G401 (cell line): ENCODE results near the gene DPYSL4. TPM values are rescaled to one million over a fixed set of nuclear protein-coding genes. Genes with fewer than 3 reads are reported as not detected.
A peak's percentile ranks its signal among the peaks of the same experiment; 100 is the strongest.

Experiments used
- DNase-seq: peaks from one replicate; pipeline ENCODE4 v3.0.0-alpha.2; 2015; ENCODE audit warnings: low spot score
- in situ Hi-C: cut with HindIII; loops from 2 replicates; pipeline ENCODE4 v1.10.0; 2016; ENCODE audit warnings: low sequenced_read_pairs, mixed read lengths
- total RNA-seq: library from RNA; depleted of rRNA; stranded (reverse); fragments of >200 nt; shearing (Covaris generic); gene quantifications from 2 replicates; pipeline ENCODE4 v1.2.3, GENCODE V29; 2014; rRNA removed

DPYSL4 gene
- 4.9 and 6.0 TPM in 2 replicates for total RNA-seq

GRCh38 chr10:132186488-132187429 is at the start of gene DPYSL4:
Gene DPYSL4 (plus strand): TSS chr10:132186948. CDS start chr10:132187064, 116 bp downstream.
- peak; percentile 44 for DNase-seq
- in situ Hi-C loops, result no loop called here

- in situ Hi-C loops, result no loop called here
- DNase-seq, result no peak
These were observed 49.4 kb upstream of the DPYSL4 start for GRCh38 chr10:132137111-132138072.

GRCh38 chr10:132138133-132138532 is 48.6 kb upstream of the DPYSL4 start:
- in situ Hi-C loops, result no loop called here
- no peak for DNase-seq

GRCh38 chr10:132138596-132138995 is 48.2 kb upstream of the DPYSL4 start:
- no peak for DNase-seq
- in situ Hi-C loops, result no loop called here

GRCh38 chr10:132139526-132139925 is 47.2 kb upstream of the DPYSL4 start:
- no peak for DNase-seq
- in situ Hi-C loops, result no loop called here

GRCh38 chr10:132140167-132140925 is 46.4 kb upstream of the DPYSL4 start:
- in situ Hi-C loops, result no loop called here
- no peak for DNase-seq

GRCh38 chr10:132141076-132141475 is 45.7 kb upstream of the DPYSL4 start:
- in situ Hi-C loops, result no loop called here
- DNase-seq, result no peak

GRCh38 chr10:132141526-132142395 is 45.0 kb upstream of the DPYSL4 start:
- in situ Hi-C loops, result no loop called here
- DNase-seq, result no peak

- DNase-seq, result peak; percentile 37
These were observed 44.2 kb upstream of the DPYSL4 start for GRCh38 chr10:132142396-132143161.

GRCh38 chr10:132143162-132143561 is 43.6 kb upstream of the DPYSL4 start:
- in situ Hi-C loops, result no loop called here
- no peak for DNase-seq

More at GRCh38 chr10:132142396-132143161, 44.2 kb upstream of the DPYSL4 start:
- in situ Hi-C loops, result no loop called here

- no peak for DNase-seq
- in situ Hi-C loops, result no loop called here
These were observed 42.7 kb upstream of the DPYSL4 start for GRCh38 chr10:132144086-132144485.

- in situ Hi-C loops, result no loop called here
- DNase-seq, result no peak
These were observed 41.7 kb upstream of the DPYSL4 start for GRCh38 chr10:132145002-132145401.

GRCh38 chr10:132145521-132146185 is 41.1 kb upstream of the DPYSL4 start:
- in situ Hi-C loops, result no loop called here
- no peak for DNase-seq

- in situ Hi-C loops, result no loop called here
These were observed 40.5 kb upstream of the DPYSL4 start for GRCh38 chr10:132146271-132146671.

GRCh38 chr10:132146941-132147915 is 39.5 kb upstream of the DPYSL4 start:
- DNase-seq, result no peak
- in situ Hi-C loops, result no loop called here

More at GRCh38 chr10:132146271-132146671, 40.5 kb upstream of the DPYSL4 start:
- no peak for DNase-seq
